NCI-H1092 (cell line): ENCODE results near the gene CWC22.
"Not testable (repeated sequence)": the region's sequence is repeated elsewhere in the genome, so short reads cannot be mapped to it uniquely, and the experiment has no call there.

Source experiments
- DNase-seq: peaks from one replicate; lab custom pipeline; 2025; lab: John Stamatoyannopoulos, UW

CWC22 gene

DNA sequence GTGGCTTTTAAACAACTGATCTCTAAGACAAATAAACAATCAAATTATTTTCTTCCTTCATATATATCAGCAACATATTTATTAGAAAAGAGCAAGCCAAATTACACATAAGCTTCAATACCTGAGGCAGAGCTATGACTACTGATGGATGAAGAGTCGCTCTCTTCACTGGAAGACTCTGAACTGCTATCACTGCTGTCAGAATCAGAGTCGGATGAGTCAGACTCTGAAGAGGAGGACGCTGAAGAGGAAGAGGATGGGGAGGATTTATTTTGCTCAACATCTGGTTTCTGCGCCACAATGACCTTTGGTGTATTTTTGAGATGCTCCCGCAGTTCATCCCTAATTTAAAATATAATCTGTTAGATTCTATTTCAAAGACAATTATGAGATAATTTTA is 56.7 kb downstream of the CWC22 start:
- no peak for DNase-seq

GRCh38 chr2:179949438-179949837 is 57.7 kb downstream of the CWC22 start:
- no peak for DNase-seq

DNA sequence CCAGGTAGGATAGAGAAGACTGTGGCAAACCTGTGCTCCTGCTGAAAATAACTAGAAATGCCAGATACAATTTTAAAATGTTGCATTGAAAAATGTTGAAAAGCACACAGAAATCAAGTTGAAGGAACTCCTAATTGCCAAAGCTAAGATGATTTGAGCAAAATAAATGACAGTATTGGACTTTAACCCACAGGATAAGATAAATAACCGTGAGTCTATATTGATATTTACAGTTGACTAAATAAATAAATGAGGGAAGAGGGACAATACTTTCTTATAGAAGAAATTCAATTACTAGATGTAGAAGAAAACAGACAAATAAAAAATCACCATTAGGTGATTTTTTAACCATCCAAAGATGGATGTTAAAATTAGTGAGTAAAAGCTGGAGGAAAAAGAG is 59.0 kb downstream of the CWC22 start:
- no peak for DNase-seq

GRCh38 chr2:179946810-179947615 is 60.1 kb downstream of the CWC22 start:
- no peak for DNase-seq

- no peak for DNase-seq
These were observed 60.8 kb downstream of the CWC22 start for GRCh38 chr2:179946346-179946745.

- DNase-seq: no peak
These were observed 67.8 kb downstream of the CWC22 start for GRCh38 chr2:179939259-179939658.

GRCh38 chr2:179938026-179938425 is 69.1 kb downstream of the CWC22 start:
- DNase-seq: no peak

- DNase-seq: no peak
These were observed 70.4 kb downstream of the CWC22 start for GRCh38 chr2:179936654-179937053.

DNA sequence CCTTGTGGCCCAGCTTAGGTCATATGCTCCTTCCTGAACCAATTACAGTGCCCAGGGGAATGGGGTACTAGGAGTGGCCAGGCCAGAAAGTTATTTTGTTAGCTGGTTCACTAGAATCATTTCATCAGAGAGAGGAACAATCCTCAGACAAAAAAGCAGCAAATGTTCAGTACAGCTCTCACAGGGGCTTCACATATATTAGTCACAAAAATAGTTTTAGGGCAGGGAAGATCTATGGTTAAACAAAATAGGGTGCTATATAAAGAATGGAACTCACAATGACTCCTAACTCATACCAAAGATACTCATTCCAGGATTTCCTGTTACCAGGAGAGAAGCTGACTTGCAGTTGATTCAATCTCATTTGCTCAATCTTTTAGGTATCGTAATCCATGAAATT is 71.0 kb downstream of the CWC22 start:
- no peak for DNase-seq

DNA sequence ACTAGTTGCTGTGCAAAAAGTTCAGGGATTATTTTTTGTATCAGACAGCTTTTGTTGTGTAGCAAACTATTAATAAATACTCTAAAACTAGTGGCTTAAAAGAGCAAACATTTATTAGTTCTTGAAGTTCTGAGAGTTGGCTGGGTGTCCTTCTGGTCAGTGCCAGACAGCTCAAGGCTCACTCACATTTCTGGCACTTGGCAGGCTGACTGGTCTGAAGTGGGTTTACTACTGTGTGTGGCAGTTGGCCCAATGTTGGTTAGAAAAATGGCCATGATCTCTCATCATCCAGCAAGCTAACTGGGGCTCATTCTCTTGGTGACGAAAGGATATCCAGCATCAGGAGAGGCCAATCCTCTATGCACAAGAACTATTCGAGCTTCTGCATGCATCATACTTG is 74.3 kb downstream of the CWC22 start:
- DNase-seq: no peak

DNA sequence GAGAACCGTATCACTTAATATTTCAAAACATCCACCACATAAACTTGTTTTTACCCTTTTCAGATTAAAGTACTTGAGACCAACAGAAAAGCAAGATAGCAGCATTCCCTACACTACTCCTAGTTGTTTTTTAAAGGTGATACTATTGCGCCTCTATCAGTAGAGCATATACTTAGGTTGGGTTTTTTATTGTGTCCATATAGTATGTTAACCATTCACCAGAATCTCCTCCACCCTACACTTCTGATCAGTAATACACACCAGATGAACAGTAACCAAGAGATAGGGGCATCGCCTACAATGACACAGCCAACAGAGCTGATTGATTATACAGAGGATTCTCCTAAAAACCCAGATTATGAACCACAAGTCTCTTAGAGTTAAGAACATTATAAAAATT is 75.6 kb downstream of the CWC22 start:
- DNase-seq: no peak

DNA sequence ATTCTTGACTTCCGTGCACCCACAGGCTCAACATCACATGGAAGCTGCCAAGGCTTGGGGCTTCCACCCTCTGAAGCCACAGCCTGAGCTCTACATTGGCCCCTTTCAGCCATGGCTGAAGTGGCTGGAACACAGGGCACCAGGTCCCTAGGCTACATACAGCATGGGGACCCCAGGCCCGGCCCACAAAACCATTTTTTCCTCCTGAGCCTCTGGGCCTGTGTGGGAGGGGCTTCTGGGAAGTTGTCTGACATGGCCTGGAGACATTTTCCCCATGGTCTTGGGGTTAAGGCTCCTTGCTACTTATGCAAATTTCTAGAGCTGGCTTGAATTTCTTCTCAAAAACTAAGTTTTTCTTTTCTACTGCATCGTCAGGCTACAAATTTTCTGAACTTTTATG is 77.1 kb downstream of the CWC22 start:
- DNase-seq: not testable (repeated sequence)

GRCh38 chr2:179927041-179927440 is 80.1 kb downstream of the CWC22 start:
- no peak for DNase-seq

DNA sequence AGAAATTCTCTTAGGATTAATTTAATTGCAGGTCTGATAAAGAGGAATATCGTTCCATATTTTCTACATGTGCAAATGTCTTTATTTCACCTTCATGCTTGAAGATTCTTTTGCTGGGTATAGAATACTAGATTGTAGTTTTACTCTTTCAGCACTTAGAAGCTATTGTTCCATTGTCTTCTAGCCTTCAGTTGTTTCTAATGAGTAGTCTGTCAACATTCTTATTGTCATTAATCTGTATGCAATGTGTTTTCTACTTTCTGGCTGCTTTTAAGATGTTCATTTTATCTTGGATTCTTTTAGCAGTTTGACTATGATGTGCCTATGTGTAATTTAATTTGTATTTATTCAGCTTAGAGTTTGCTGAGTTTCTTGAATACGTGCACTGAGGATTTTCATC is 81.4 kb downstream of the CWC22 start:
- no peak for DNase-seq

GRCh38 chr2:179917272-179917671 is 89.8 kb downstream of the CWC22 start:
- no peak for DNase-seq

GRCh38 chr2:179915395-179915992 is 91.6 kb downstream of the CWC22 start:
- DNase-seq: no peak

GRCh38 chr2:179913809-179914208 is 93.3 kb downstream of the CWC22 start:
- no peak for DNase-seq

GRCh38 chr2:179911569-179911968 is 95.5 kb downstream of the CWC22 start:
- no peak for DNase-seq

- no peak for DNase-seq
These were observed 96.4 kb downstream of the CWC22 start for GRCh38 chr2:179910735-179911113.

GRCh38 chr2:179909845-179910734 is 97.0 kb downstream of the CWC22 start:
- DNase-seq: no peak

- no peak for DNase-seq
These were observed 106.4 kb downstream of the CWC22 start for GRCh38 chr2:179900655-179901054.

- no peak for DNase-seq
These were observed 107.4 kb downstream of the CWC22 start for GRCh38 chr2:179899666-179900065.

GRCh38 chr2:179898873-179899272 is 108.2 kb downstream of the CWC22 start:
- no peak for DNase-seq
